Nephron (organoid): Measurements from ENCODE around the gene RAD18.
A peak's percentile ranks its signal among the peaks of the same experiment; 100 is the strongest.

Experiments used
- H3K27ac Mint-ChIP-seq, 3 experiments: 2 replicates each; pipeline ENCODE4 v1.8.0; 2020; ENCODE audit warnings: mixed read lengths in 3 of 3, mild to moderate bottlenecking in 2 of 3, moderate library complexity in 1 of 3
- H3K27me3 Mint-ChIP-seq: 2 replicates; pipeline ENCODE4 v1.8.0; 2021; ENCODE audit warnings: low read depth, mild to moderate bottlenecking, moderate library complexity, mixed read lengths
- H3K36me3 Mint-ChIP-seq: 2 replicates; pipeline ENCODE4 v1.8.0; 2020; ENCODE audit warnings: low read depth, mixed read lengths
- H3K4me1 Mint-ChIP-seq: 2 replicates; pipeline ENCODE4 v1.8.0; 2020; ENCODE audit warnings: mixed read lengths
- H3K4me3 Mint-ChIP-seq, 3 experiments: 2 replicates each; pipeline ENCODE4 v1.8.0; 2020; ENCODE audit warnings: mild to moderate bottlenecking in 3 of 3, mixed read lengths in 3 of 3, moderate library complexity in 2 of 3
- H3K9me3 Mint-ChIP-seq: 2 replicates; pipeline ENCODE4 v1.8.0; 2020; ENCODE audit warnings: mixed read lengths
- CTCF ChIP-seq, 3 experiments: fragments of 200-600 bp; sonication (generic); IDR thresholded peaks; one replicate each; pipeline ENCODE4 v1.5.0; 2021; ENCODE audit warnings: antibody characterized with exemption in 3 of 3; ENCODE audit not compliant: unreplicated experiment in 3 of 3

RAD18 gene

GRCh38 chr3:8884630-8885290 lies 78.5 kb downstream of the RAD18 start:
- Mint-ChIP-seq H3K27me3 (no peaks in the 10 kb centered on the region), H3K9me3 (peaks cover 5% of the 10 kb centered on the region), H3K4me3 (no peak overlapping the region), H3K36me3 (peaks cover 46% of the 10 kb centered on the region), H3K27ac (no peak overlapping the region), H3K4me1 (peaks cover 25% of the 10 kb centered on the region)
- no peak for TF ChIP-seq CTCF (IDR thresholded peaks at IDR 0.05; ENCODE audit: unreplicated experiment in 3 of 3)

- no peak overlapping the region for H3K4me3 Mint-ChIP-seq
- peaks cover 14% of the 10 kb centered on the region for H3K4me1 Mint-ChIP-seq
- H3K27ac Mint-ChIP-seq, result no peak overlapping the region
- no peak for TF ChIP-seq CTCF (IDR thresholded peaks at IDR 0.05; ENCODE audit: unreplicated experiment in 3 of 3)
- H3K27me3 Mint-ChIP-seq, result no peaks in the 10 kb centered on the region
- H3K9me3 Mint-ChIP-seq, result peaks cover 5% of the 10 kb centered on the region
- H3K36me3 Mint-ChIP-seq, result peaks cover 44% of the 10 kb centered on the region
Measured at GRCh38 chr3:8882642-8883041, 80.6 kb downstream of the RAD18 start.

- Mint-ChIP-seq H3K27ac (peak overlapping the region in 1 of 3 experiments; percentile 24), H3K36me3 (peaks cover 47% of the 10 kb centered on the region), H3K4me3 (no peak overlapping the region), H3K27me3 (no peaks in the 10 kb centered on the region), H3K4me1 (peaks cover 10% of the 10 kb centered on the region), H3K9me3 (peaks cover 5% of the 10 kb centered on the region)
- TF ChIP-seq CTCF (IDR thresholded peaks at IDR 0.05; ENCODE audit: unreplicated experiment in 3 of 3), result no peak
Measured at GRCh38 chr3:8882171-8882593, 81.1 kb downstream of the RAD18 start.

- TF ChIP-seq CTCF (IDR thresholded peaks at IDR 0.05; ENCODE audit: unreplicated experiment in 3 of 3), result no peak
- Mint-ChIP-seq H3K27ac (no peak overlapping the region), H3K4me1 (no peaks in the 10 kb centered on the region), H3K4me3 (no peak overlapping the region), H3K36me3 (peaks cover 44% of the 10 kb centered on the region), H3K9me3 (peaks cover 4% of the 10 kb centered on the region), H3K27me3 (no peaks in the 10 kb centered on the region)
Measured at GRCh38 chr3:8879347-8879944, 83.8 kb downstream of the RAD18 start.

GRCh38 chr3:8875836-8876235 lies 87.4 kb downstream of the RAD18 start:
- Mint-ChIP-seq H3K36me3 (peaks cover 21% of the 10 kb centered on the region), H3K27ac (no peak overlapping the region), H3K9me3 (no peaks in the 10 kb centered on the region), H3K4me1 (no peaks in the 10 kb centered on the region), H3K4me3 (no peak overlapping the region), H3K27me3 (no peaks in the 10 kb centered on the region)
- TF ChIP-seq CTCF (IDR thresholded peaks at IDR 0.05; ENCODE audit: unreplicated experiment in 3 of 3), result no peak

- Mint-ChIP-seq H3K4me3 (no peak overlapping the region), H3K36me3 (peaks cover 10% of the 10 kb centered on the region), H3K27me3 (no peaks in the 10 kb centered on the region), H3K4me1 (peaks cover 14% of the 10 kb centered on the region), H3K9me3 (no peaks in the 10 kb centered on the region), H3K27ac (no peak overlapping the region)
- TF ChIP-seq CTCF (IDR thresholded peaks at IDR 0.05; ENCODE audit: unreplicated experiment in 3 of 3), result no peak
Measured at GRCh38 chr3:8873740-8874139, 89.5 kb downstream of the RAD18 start.
